Esophagus (tissue), 2 donors: ENCODE data around the gene MFSD6L. TPM values are rescaled to one million over a fixed set of nuclear protein-coding genes. Genes with fewer than 3 reads are reported as not detected.

Source experiments
- H3K27ac ChIP-seq, 2 donors: one replicate each; pipeline ENCODE4 v1.5.1; 2013; ENCODE audit warnings: low read depth in 2 of 2, mild to moderate bottlenecking in 2 of 2, inconsistent platforms in 1 of 2, low read length in 1 of 2, moderate library complexity in 1 of 2
- H3K27me3 ChIP-seq, 2 donors: one replicate each; pipeline ENCODE4 v1.6.1; 2013; ENCODE audit warnings: low read length in 2 of 2, control low read depth in 1 of 2, mild to moderate bottlenecking in 1 of 2; ENCODE audit not compliant: insufficient read depth in 2 of 2, control insufficient read depth in 1 of 2
- H3K36me3 ChIP-seq, 2 donors: one replicate each; pipeline ENCODE4 v1.6.1; 2013; ENCODE audit warnings: low read length in 1 of 2; ENCODE audit not compliant: control insufficient read depth in 2 of 2, insufficient read depth in 2 of 2
- H3K4me1 ChIP-seq, 2 donors: one replicate each; pipeline ENCODE4 v1.6.1; 2013; ENCODE audit warnings: low read length in 1 of 2; ENCODE audit not compliant: control insufficient read depth in 2 of 2, insufficient read depth in 2 of 2
- H3K4me3 ChIP-seq, 2 donors: one replicate each; pipeline ENCODE4 v1.5.1; 2013; ENCODE audit warnings: low read length in 2 of 2, mild to moderate bottlenecking in 2 of 2, low read depth in 1 of 2, moderate library complexity in 1 of 2
- H3K9me3 ChIP-seq, 2 donors: one replicate each; pipeline ENCODE4 v1.6.1; 2013; ENCODE audit warnings: mild to moderate bottlenecking in 2 of 2, low read depth in 1 of 2, low read length in 1 of 2, moderate library complexity in 1 of 2; ENCODE audit not compliant: control insufficient read depth in 2 of 2, insufficient read depth in 1 of 2
- WGBS, 2 donors: extraction: QIAGEN DNeasy Blood & Tissue Kit; methylation state at CpG; one replicate each; pipeline ENCODE4 v1.1.7; 2013; 5-methylcytosine and 5-hydroxymethylcytosine counted together
- polyA plus RNA-seq, 2 donors: library from polyadenylated mRNA; stranded (reverse); fragments of 200-250 nt; gene quantifications; one replicate each; pipeline ENCODE4 v1.2.3, GENCODE V29; 2013
- donor health status: healthy with polysubstance abuse.
- donor health status: Bipolar disorder and iron deficiency.

Gene MFSD6L
- polyA plus RNA-seq, 2 donors = 0.24 to 0.75 TPM

DNA sequence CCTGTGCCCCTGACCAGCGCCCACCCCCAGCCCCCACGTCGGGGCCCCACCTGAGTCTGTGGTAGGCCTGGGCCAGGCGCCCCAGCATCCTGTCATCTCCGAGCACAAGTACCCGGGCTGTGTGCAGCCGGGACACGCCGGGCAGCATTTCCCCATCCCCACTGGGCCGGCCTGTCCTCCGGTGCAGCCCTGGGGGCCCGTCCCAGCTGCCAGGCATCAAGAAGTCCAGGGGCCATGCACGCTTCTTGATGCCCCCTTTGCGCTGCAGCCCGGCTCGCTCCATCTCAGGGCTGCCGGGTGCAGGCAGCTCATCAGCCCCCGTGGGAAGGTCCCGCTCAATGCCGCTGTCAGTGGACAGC, 29.3 kb upstream of the MFSD6L start:
- Histone ChIP-seq H3K4me3 (no peak overlapping the region), H3K27me3 (no peaks in the 10 kb centered on the region), H3K27ac (no peak overlapping the region), H3K4me1 (no peaks in the 10 kb centered on the region), H3K36me3 (no peaks in the 10 kb centered on the region), H3K9me3 (peaks cover 0 to 8% of the 10 kb centered on the region in 2 donors)
- 89 to 94% methylated on average over 20 of the region's 20 CpGs for WGBS, 2 donors

DNA sequence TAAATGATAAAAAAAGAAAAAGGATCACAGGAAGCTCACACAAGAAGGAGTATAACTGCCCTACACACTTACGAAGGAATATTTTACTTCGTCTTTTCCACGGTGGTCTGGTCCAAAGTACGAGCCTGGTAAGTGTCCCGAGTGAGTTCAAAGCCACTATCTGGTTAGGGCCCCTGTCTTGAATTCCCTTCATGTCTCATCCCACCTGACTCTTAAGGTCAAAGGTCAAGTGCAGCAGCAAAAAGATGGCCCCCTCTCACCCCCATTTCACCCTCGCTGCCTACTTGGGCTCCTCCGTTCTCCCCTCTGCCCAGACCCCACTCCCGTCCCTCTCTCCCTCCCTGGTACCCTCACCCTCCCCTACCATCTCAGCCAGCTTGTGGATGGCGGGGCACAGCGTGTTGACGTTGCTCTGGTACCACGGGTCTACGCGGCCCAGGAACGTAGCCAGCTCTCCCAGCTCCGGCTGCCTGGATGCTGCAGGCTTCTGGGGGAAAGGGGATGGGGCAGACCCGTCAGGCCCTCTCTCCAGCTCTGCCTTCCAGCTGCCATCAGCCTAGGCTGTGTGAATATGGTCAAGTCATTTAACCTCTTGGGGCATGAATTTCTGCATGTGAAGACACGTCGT, 27.8 kb upstream of the MFSD6L start:
- Histone ChIP-seq H3K9me3 (peaks cover 0 to 8% of the 10 kb centered on the region in 2 donors), H3K27ac (no peak overlapping the region), H3K36me3 (no peaks in the 10 kb centered on the region), H3K4me1 (no peaks in the 10 kb centered on the region), H3K27me3 (no peaks in the 10 kb centered on the region), H3K4me3 (no peak overlapping the region)
- WGBS, 2 donors = 72 to 75% methylated on average over 19 of the region's 19 CpGs

DNA sequence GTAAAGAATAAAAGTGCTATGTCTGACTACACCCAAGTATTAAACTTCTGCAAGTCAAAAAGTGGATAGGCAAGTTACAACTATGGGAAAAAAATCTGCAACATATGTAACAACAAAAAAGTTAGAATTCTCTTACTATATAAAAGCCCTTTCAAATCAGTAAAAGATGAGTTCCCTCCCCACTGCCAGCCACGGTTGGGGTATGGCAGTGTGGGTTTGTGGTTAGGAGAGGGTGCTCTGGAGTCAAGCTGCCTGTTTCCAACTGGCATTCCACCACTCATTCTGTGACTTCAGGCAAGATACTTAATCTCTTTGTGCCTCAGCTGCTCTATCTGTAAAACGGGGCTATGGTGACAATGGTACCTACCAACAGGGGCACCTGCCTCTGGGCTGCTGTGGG, 26.6 kb upstream of the MFSD6L start:
- WGBS, 2 donors = 52 to 55% methylated on average over 2 of the region's 2 CpGs
- H3K4me1 ChIP-seq = no peaks in the 10 kb centered on the region
- H3K9me3 ChIP-seq = peaks cover 0 to 8% of the 10 kb centered on the region in 2 donors
- H3K27ac ChIP-seq = no peak overlapping the region
- H3K36me3 ChIP-seq = no peaks in the 10 kb centered on the region
- no peaks in the 10 kb centered on the region for H3K27me3 ChIP-seq
- H3K4me3 ChIP-seq = no peak overlapping the region

- WGBS, 2 donors = 93 to 94% methylated on average over 5 of the region's 5 CpGs
- H3K9me3 ChIP-seq = peaks cover 0 to 3% of the 10 kb centered on the region in 2 donors
- no peak overlapping the region for H3K27ac ChIP-seq
- H3K36me3 ChIP-seq = no peaks in the 10 kb centered on the region
- H3K4me1 ChIP-seq = no peaks in the 10 kb centered on the region
- no peak overlapping the region for H3K4me3 ChIP-seq
- no peaks in the 10 kb centered on the region for H3K27me3 ChIP-seq
Observed at GRCh38 chr17:8823279-8823678, 24.1 kb upstream of the MFSD6L start.

GRCh38 chr17:8822401-8823035, 23.4 kb upstream of the MFSD6L start:
- H3K36me3 ChIP-seq = no peaks in the 10 kb centered on the region
- no peaks in the 10 kb centered on the region for H3K27me3 ChIP-seq
- no peak overlapping the region for H3K4me3 ChIP-seq
- no peak overlapping the region for H3K27ac ChIP-seq
- no peaks in the 10 kb centered on the region for H3K4me1 ChIP-seq
- H3K9me3 ChIP-seq = peaks cover 0 to 3% of the 10 kb centered on the region in 2 donors
- 79 to 82% methylated on average over 5 of the region's 5 CpGs for WGBS, 2 donors

DNA sequence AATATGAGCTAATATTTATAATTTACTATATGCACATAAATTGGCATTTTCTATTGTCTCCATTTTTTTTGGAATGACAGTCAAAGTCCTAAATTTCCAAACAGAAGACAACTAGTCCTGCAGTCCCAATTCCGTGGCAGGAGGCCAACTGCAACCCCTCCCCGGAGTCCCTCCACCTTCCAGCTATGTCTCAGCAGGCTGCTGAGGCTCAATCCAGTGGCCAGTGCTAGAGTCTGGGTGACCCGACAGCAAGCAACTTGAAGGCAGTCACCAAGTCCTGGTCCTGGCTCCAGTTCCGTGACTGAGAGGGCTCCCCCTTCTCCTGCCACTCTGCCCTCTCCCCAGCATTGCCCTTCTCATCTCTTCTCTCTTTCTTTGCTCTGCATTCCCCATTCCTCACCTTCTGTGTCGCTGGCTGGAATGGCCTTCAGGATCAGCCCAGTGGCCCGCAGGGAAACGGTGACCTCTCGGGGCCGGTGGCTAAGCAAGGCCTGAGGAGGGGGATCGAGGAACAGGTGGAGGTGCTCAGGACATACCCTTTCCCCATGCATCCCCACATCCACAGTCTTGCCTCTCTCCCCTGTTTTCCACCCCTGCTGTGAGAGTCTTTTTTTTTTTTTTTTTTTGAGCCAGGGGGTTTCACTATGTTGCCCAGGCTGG, 22.4 kb upstream of the MFSD6L start:
- no peaks in the 10 kb centered on the region for H3K36me3 ChIP-seq
- H3K4me1 ChIP-seq = no peaks in the 10 kb centered on the region
- WGBS, 2 donors = 86 to 89% methylated on average over 10 of the region's 10 CpGs
- no peaks in the 10 kb centered on the region for H3K27me3 ChIP-seq
- H3K27ac ChIP-seq = no peak overlapping the region
- no peak overlapping the region for H3K4me3 ChIP-seq
- peaks cover 0 to 3% of the 10 kb centered on the region in 2 donors for H3K9me3 ChIP-seq

- Histone ChIP-seq H3K4me1 (no peaks in the 10 kb centered on the region), H3K27ac (no peak overlapping the region), H3K36me3 (no peaks in the 10 kb centered on the region), H3K9me3 (no peaks in the 10 kb centered on the region), H3K27me3 (no peaks in the 10 kb centered on the region), H3K4me3 (no peak overlapping the region)
- WGBS, 2 donors = 75 to 78% methylated on average over 8 of the region's 8 CpGs
Observed at GRCh38 chr17:8820311-8821010, 21.3 kb upstream of the MFSD6L start.

GRCh38 chr17:8818654-8819330, 19.6 kb upstream of the MFSD6L start:
- no peaks in the 10 kb centered on the region for H3K27me3 ChIP-seq
- no peaks in the 10 kb centered on the region for H3K4me1 ChIP-seq
- H3K4me3 ChIP-seq = no peak overlapping the region
- no peaks in the 10 kb centered on the region for H3K36me3 ChIP-seq
- WGBS, 2 donors = 39 to 55% methylated on average over 3 of the region's 3 CpGs
- H3K27ac ChIP-seq = no peak overlapping the region
- no peaks in the 10 kb centered on the region for H3K9me3 ChIP-seq

DNA sequence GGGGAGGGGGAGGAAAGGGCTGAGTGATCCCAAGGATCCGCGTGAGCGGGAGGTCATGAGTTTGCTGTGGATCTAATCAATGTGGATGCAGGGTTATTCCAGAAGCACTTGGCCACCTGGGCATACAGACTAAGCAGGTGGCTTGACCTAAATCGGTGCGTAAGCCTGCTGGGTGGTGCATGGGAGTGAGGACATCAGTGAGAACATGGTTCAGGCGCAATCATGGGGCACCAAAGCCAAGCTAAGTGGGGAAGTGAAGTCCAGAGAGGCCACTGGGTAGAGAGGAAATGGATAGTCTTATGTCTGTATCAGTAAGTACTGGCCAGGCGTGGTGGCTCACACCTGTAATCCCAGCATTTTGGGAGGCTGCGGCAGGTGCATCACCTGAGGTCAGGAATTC, 18.9 kb upstream of the MFSD6L start:
- Histone ChIP-seq H3K4me3 (no peak overlapping the region), H3K4me1 (no peaks in the 10 kb centered on the region), H3K27ac (no peak overlapping the region), H3K27me3 (no peaks in the 10 kb centered on the region), H3K36me3 (no peaks in the 10 kb centered on the region), H3K9me3 (no peaks in the 10 kb centered on the region)
- WGBS, 2 donors = 92 to 93% methylated on average over 8 of the region's 8 CpGs
